IMR-90 (cell line): ENCODE measurements around the gene E2F4. TPM values are rescaled to one million over a fixed set of nuclear protein-coding genes. Genes with fewer than 3 reads are reported as not detected.

ENCODE experiments used
- CTCF ChIP-seq: conservative IDR thresholded peaks from 2 replicates; pipeline ENCODE4 v1.5.1; 2012; ENCODE audit warnings: mild to moderate bottlenecking, low read depth, low read length, improper control_type of control experiment
- ELK1 ChIP-seq: fragments of 150-350 bp; IDR thresholded peaks from 2 replicates; pipeline ENCODE4 v1.6.1; 2016; ENCODE audit warnings: low read depth, mild to moderate bottlenecking, low read length, moderate library complexity, borderline replicate concordance
- MAZ ChIP-seq: IDR thresholded peaks from 2 replicates; pipeline ENCODE4 v1.6.1; 2012; ENCODE audit warnings: low read depth, mild to moderate bottlenecking, low read length, improper control_type of control experiment, moderate library complexity, borderline replicate concordance
- NFE2L2 ChIP-seq: fragments of 150-350 bp; IDR thresholded peaks from 2 replicates; pipeline ENCODE4 v1.6.1; 2016; ENCODE audit warnings: low read depth, mild to moderate bottlenecking, low read length
- polyA plus RNA-seq, 3 experiments: library from polyadenylated mRNA; depleted of rRNA; stranded (reverse); fragments of >200 nt; gene quantifications; 2 replicates each; pipeline ENCODE4 v1.2.3, GENCODE V29; 2012; ENCODE audit warnings: low replicate concordance in 1 of 3
- total RNA-seq: library from RNA; depleted of rRNA; stranded (reverse); fragments of >200 nt; gene quantifications from 2 replicates; pipeline ENCODE4 v1.2.3, GENCODE V29; 2012

E2F4 gene
- total and polyA plus RNA-seq, 2 of the 4 experiments (the other 2 are of a cell fraction) = 63.4 to 103 TPM

- TF ChIP-seq CTCF (no peak), ELK1 (no peak), NFE2L2 (no peak), MAZ (no peak)
These were observed 17.2 kb upstream of the E2F4 start (continued) for GRCh38 chr16:67174706-67175231.
